ENCODE results near the gene KDM5B.

DNA sequence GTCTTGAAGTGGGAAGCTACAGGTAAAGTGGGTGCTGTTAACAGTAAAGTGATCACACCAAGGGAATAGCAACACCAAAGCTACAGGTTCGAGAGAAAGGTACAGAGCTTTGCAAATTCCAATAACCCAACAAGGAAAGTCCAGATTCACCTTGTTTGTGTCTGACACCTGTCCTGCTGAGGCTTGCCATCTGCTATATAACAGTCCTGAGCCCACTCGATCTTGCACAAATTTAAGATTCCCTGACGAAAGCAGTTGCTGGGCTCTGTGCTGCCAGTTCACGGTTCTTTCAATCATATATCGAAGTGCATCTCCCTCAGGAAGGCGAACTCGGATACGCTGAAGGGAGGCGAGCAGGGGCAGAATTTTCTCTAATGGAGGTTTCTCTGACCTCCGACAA, 75.0 kb downstream of the KDM5B start:
- TF ChIP-seq, protein P1, sequence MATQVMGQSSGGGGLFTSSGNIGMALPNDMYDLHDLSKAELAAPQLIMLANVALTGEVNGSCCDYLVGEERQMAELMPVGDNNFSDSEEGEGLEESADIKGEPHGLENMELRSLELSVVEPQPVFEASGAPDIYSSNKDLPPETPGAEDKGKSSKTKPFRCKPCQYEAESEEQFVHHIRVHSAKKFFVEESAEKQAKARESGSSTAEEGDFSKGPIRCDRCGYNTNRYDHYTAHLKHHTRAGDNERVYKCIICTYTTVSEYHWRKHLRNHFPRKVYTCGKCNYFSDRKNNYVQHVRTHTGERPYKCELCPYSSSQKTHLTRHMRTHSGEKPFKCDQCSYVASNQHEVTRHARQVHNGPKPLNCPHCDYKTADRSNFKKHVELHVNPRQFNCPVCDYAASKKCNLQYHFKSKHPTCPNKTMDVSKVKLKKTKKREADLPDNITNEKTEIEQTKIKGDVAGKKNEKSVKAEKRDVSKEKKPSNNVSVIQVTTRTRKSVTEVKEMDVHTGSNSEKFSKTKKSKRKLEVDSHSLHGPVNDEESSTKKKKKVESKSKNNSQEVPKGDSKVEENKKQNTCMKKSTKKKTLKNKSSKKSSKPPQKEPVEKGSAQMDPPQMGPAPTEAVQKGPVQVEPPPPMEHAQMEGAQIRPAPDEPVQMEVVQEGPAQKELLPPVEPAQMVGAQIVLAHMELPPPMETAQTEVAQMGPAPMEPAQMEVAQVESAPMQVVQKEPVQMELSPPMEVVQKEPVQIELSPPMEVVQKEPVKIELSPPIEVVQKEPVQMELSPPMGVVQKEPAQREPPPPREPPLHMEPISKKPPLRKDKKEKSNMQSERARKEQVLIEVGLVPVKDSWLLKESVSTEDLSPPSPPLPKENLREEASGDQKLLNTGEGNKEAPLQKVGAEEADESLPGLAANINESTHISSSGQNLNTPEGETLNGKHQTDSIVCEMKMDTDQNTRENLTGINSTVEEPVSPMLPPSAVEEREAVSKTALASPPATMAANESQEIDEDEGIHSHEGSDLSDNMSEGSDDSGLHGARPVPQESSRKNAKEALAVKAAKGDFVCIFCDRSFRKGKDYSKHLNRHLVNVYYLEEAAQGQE (IDR thresholded peaks at IDR 0.05; ENCODE audit: borderline replicate concordance): no peak
- TF ChIP-seq, protein P1 (CRISPR knock-in tag; IDR thresholded peaks at IDR 0.05; ENCODE audit: low read depth): no peak
- TF ChIP-seq ZFP1 (CRISPR knock-in tag; IDR thresholded peaks at IDR 0.05) (no peak), TSC22D4 (tag; IDR thresholded peaks at IDR 0.05) (no peak), HNRNPK (IDR thresholded peaks at IDR 0.05; ENCODE audit: low read depth, low read length, poor library complexity, severe bottlenecking) (no peak), TBP (optimal IDR thresholded peaks at IDR 0.05; ENCODE audit: low read depth, low read length) (no peak)

Measured in K562 (cell line).